ENCODE results near the gene ATP1A3.
"Not testable (repeated sequence)": the region's sequence is repeated elsewhere in the genome, so short reads cannot be mapped to it uniquely, and the experiment has no call there.

Gene ATP1A3

DNA sequence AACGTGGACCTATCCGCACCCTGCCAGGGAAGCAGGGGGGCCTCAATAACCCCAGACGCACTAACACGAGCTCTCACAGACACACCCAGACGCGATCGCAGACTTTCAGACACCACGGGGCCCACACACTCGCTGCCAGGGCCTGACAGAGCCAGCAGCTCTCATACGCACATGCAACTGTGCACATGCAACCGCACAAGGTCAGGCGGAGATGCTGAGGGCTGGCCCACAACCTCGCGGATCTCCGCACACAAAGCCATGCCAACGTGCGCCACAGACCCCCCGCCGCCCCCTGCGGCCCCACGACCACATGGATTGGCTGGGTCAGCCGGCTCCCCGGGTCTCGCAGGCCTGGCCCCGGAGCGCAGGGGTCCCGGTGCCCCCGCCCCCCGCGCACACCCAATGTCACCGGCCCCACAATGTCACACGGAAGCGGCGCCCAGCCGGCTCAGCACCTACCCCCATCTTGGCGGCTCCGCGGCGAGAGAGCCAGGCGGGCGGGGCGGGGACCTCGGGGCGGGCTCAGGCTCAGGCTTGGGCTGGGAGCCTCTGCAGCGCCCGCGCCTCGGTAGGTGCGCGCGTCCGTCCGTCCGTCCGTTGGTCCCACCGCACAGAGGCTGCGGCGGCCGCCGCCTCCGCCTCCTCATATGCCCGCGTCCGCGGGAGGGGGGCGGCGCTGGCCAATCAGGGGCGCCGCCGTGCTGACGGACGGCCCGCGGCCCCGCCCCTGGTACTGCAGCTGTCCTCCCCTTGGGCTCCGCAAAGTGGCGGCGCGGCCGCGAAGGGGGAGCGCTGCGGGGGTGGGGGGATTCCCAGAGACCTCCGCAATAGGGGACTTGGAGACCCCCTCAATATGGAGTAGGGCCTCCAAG, at the start of gene ATP1A3:
Gene ATP1A3 (minus strand): TSS at position 619 of the 872 bp plus-strand sequence. CDS start 154 bp downstream, at position 465.
- peak; percentile 60 to 74 for DNase-seq

DNA sequence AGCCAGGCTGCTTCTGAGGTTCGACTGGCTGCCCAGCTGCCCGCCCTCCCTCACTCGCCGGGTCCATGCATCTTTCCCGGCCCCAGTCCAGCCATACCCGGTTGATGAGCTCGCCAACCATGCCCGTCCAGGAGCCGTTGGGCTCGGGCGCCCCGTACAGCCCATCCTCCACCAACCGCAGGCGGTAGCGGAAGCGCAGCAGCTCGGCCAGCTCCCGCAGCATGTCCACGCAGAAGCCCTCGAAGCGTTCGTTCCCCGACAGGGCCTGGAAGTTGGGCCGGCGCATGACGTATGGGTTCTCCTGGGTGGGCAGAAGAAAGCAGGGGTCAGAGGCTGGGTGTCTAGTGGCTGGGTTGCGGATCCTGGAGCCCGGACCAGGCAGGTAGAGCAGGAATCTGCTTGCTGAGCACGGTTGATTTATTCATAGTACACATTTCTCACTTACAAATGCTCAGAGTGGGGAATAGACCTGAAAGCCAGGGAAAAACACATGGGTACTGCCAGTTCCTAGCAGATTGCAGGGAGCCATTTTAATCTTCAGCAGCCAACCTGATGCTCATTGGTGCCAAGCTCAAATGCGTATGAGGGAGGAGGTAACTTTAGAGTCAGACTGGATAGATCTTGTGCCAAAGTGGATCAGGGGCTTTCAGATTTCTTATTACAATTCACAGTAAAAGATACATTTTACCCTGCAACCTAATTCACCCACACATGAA, 48.6 kb upstream of the ATP1A3 start:
- DNase-seq: no peak

DNA sequence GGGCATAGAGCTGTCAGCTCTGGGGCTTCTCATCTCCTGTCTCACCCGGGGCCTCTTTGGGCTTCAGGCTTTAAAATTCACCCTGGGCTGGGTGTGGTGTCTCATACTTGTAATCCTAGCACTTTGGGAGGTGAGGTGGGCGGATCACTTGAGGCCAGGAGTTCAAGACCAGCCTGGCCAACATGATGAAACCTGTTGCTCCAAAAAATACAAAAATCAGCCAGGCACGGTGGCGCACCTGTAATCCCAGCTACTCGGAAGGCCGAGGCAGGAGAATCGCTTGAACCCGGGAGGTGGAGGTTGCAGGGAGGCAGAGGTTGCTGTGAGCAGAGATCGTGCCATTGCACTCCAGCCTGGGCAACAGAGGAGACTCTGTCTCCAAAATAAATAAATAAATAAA, 46.5 kb upstream of the ATP1A3 start:
- not testable (repeated sequence) for DNase-seq

DNA sequence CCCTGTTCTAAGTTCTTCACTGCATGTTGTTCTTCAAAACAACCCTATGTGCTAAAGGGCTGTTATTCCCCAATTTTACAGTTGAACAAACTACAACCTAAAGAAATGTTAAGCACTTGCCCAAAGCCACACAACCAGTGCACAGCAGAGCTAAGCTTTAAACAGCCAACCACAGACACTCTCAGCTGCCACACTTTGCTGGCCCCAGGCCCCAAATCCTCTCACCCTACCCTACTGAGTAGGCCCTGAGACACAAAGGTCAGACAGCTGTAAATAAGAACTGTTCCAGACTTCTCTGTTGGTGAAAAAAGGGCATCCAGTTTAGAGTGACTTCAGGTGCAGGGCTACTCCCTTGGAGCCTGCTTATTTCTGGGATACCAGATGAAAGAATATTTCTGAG, 46.0 kb upstream of the ATP1A3 start:
- no peak for DNase-seq

DNA sequence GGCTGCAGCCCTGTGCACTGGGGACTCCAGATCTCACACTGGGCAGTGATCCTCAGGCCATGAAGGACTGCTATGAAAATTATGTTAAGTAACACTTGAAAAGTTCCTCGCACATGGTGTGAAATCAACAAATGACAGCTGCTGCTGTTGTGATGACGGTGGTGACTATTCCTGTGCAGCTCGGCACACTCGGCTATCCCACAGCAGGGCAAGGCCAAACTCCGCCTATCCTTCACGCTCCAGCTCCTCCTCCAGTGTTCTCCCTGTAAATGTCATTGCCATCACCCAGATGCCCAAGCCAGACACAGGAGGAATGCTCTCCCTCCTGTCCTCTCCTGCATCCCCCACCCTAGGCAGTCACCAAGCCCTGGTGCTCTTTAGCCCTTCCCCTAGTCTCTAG, 44.6 kb upstream of the ATP1A3 start:
- no peak for DNase-seq

DNA sequence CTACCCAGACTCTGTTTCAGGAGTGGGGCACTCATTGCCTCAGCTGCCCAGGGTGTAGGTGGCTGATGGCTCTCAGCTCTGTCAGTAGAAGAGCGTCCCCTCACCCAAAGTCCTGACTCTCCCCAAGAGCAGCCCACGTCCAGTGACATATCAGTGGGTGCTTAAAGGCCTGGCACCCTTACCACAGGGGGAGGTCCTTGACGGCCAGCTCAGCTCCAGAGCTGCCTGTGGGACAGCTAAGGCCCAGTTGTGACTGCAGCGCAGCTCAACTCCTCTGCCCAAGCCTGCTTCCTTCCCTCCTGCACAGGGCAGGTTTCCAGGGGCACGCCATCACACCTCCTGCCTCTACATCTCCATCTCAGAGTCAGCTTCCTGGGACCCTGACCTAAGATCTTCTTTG, 43.6 kb upstream of the ATP1A3 start:
- no peak for DNase-seq

DNA sequence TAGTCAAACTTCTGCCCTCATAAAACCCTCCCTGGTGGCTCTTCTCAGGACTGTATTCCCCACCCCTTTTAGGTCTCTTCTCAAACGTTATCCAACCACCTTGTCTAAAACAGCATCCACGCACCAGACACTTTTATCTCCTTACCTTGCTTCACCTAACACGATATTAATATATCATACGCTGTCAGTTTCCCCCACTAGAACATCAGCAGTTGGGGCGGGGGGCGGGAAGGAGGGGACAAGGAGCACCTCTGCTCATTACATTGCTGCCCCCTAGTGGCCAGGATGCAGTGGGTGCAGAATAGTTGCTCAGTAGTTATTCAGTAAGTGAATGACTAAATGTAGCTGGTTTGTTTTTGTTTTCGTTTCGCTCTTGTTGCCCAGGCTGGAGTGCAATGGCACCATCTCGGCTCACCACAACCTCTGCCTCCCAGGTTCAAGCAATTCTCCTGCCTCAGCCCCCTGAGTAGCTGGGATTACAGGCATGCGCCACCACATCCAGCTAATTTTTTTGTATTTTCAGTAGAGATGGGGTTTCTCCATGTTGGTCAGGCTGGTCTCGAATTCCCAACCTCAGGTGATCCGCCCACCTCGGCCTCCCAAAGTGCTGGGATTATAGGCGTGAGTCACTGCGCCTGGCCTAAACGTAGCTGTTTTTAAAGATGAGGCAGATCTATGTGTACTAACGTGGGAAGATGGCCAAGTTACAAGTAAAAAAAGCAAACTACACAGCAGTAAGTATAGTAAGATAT, 40.8 kb upstream of the ATP1A3 start:
- peak; percentile 58 to 75 for DNase-seq

DNA sequence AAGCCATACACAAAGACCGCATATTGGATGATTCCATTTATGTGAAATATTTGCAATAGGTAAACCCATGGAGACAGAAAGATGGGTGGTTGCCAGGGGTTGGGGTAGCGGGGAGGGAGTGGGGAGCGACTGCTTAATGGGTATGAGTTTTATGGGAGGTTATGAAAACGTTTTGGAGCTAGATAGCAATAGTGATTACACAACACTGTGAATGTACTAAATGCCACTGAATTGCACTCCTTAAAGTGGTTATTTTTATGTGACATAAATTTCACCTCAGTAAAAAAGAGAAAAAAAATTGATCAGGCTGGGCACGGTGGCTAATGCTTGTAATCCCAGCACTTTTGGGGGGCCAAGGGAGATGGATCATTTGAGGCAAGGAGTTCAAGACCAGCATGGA, 39.4 kb upstream of the ATP1A3 start:
- no peak for DNase-seq

DNA sequence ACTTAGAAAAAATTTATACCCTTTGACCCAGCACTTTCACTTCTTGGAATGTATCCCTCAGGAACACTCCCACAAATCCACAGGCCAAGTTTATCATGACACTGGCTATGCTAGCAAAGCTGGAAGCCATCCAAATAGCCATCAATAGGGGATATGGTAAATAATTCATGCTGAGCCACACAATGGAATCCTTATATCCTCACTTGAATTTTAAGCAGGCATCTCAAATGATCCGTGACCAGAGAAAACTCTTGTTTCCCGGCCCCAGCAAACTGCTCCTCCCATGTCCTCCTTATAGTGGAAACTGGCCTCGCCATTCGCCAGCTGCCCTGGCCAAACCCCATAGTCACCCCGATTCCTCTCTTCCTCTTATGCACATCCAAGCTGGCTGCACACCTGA, 38.4 kb upstream of the ATP1A3 start:
- DNase-seq: no peak

DNA sequence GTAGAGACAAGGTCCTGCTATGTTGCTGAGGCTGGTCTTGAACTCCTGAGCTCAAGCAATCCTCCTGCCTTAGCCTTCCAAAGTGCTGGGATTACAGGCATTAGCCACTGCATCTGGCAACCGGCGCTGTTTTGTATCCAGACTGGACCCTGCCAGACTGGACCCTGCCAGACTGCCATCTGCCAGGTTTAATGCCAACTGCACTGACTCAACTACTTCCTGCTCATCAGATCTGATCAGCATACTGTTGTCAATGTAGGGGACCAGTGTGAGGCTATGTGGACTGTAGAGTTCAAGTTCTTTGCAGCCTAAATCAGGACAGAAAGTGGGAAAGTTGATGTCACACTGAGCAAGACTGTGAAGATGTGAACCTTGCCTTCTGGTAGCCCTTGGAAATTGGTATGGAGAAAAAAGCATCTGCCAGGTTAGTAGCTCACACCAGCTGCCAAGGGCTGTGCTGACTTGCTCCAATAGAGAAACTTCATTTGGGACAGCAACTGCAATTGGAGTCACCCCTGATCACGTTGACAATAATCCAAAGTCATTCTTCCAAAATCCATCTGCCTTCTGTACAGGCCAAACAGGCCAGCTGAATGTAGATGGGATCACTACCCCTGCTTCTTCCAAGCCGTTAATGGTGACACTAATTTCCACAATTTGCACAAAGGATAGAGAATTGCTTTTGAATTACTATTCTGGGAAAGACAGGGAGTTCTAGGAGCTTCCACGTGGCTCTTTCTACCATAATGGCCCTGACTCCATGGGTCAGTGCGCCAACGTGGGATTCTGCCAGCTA, 36.8 kb upstream of the ATP1A3 start:
- no peak for DNase-seq

DNA sequence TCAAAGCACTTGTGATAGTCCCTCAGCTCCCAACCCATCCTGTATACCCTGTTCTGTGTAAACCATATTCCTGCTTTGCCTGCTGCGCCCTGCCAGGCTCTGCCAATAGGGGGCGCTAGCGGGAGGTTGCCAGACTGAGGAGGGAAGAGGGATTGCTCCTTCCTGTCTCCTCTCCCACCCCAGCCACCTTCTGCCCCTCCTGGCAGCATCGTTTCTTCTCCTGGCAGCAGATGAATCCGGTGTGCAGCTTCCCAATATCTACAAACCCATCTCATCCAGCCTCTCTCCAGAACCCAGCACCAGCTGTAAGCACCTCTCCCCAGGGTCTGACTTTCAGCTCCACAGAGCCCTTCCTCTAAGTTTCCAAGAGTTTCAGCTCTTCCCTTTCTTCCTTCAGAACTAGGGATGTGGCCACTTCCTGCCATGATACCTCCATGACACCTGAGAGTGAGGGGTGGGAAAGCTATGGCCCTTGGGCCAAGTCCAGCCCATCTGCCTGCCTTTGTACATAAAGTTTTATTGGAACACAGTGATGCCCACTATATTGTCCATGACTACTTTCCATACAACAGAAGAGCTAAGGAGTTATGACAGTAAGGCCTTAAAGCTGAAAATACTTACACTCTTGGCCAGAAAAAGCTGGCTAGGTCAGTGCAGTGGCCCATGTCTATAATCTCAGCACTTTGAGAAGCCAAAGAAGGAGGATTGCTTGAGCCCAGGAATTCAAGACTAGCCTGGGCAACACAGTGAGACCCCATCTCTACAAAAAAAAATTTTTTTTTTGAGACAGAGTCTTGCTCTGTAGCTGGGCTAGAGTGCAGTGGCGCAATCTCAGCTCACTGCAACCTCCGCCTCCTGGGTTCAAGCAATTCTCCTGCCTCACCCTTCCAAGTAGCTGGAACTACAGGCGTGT, 34.5 kb upstream of the ATP1A3 start:
- DNase-seq: peak in 1 of 2 donors; percentile 16

DNA sequence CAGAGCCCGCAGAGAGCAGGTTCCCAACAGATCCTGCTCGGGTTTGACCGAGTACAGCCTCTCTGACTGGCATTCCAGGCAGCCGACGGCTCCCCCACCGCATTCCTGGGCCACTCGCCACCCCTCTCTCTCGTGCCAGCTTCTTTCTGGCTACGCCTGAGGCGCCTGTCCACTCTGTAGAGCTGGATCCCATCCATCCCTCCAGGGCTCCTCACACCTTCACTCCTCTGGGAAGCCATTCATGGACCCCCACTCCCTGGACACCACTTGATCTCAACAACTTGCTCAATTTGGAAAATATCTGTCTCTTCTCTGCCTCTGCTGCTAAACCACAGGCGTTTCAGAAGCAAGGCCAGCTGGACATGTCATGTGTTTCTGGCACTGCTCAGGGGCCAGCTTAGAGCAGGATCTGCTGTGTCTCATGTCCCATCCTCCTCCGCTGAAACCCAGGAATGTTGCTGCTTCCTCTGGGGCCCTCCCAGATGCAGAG, 30.6 kb upstream of the ATP1A3 start:
- no peak for DNase-seq

DNA sequence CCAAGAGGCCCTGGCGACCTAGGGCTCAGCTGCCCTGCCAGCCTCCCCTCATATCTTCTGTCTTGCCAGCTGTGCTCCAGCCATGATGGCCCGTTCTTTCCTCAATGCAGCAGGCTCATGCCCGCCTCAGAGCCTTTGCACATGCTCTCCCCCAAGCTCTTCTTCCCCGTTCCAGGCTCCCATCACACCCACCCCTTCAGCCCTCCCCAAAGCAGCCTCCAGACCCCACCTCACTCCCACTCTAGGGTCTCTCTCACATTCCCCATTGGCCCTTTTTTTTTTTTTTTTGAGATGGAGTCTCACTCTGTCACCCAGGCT, 29.9 kb upstream of the ATP1A3 start:
- no peak for DNase-seq

DNA sequence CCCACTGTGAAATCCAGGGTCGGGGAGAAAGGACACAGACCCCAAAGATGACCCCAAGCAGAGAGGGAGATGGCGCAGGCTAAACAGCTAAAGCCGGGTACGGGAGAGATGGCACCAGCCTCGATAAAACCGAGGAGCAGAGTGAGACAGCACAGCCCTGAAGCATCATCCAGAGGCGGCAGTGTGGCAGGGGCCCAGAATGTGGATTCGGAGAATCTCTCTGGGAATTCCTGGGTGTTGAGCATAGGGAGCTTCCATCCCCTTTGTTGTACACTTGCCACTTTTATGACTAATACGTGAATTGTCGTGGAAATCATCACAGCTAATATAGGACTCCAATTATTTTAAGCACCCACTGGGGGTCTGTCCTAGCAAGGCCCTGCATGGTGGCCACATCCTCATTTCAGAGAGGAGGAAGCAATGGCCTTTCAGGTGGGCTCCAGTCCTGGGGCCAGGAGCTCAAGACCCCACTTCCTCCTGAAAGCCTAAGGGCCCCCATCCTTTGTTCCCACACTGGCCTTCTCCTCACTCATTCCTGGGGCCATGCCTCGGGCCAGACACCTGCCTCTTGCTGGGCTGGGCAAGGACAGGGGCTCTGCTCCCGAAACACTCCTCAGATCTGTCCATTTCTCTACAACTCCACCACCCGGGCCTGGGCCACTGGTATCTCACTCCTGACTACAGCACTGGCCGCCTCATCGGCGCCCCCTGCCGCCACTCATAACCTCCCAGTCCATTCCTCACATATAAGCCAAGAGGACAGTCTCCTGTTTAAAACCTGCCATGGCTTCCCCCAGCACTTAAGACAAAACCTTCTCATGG, 29.3 kb upstream of the ATP1A3 start:
- DNase-seq: peak in 1 of 2 donors; percentile 5

DNA sequence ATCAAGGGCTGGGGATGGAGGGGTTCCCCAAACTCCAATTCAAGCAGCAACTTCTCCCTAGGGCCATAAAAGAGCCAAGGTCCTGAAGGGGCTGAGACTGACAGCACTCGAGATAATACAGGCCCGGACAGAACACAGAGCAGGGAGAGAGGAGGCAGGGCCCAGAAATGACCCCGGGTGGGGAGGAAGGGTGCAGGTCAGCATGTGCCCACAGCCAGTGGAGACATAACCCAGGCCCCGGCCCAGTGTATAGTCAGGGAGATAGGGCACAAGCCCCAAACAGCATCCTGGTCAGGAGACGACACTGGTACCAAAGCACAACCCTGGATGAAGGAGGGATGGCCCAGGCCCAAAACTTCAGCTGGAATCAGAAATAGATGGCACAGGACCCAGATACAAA, 28.6 kb upstream of the ATP1A3 start:
- DNase-seq: no peak

DNA sequence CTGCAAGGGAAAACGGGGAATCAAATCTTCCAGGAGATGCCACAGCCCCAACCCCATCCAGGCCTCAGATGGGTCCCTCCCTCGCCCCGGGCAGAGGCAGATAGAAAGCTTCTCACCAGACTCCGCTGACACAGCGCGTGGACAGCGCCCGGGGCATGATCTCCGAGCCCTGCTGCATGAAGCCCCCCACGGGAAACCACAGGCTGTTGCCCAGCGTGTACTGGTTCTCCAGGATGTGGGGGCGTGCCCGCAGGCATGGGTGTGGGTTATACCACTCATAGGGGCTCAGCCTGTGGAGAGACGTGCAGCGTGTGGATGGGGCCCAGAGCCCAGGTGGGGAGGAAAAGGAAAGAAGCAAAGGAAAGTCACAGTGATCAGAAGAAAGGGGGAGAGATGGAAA, 27.2 kb upstream of the ATP1A3 start:
- DNase-seq: no peak

DNA sequence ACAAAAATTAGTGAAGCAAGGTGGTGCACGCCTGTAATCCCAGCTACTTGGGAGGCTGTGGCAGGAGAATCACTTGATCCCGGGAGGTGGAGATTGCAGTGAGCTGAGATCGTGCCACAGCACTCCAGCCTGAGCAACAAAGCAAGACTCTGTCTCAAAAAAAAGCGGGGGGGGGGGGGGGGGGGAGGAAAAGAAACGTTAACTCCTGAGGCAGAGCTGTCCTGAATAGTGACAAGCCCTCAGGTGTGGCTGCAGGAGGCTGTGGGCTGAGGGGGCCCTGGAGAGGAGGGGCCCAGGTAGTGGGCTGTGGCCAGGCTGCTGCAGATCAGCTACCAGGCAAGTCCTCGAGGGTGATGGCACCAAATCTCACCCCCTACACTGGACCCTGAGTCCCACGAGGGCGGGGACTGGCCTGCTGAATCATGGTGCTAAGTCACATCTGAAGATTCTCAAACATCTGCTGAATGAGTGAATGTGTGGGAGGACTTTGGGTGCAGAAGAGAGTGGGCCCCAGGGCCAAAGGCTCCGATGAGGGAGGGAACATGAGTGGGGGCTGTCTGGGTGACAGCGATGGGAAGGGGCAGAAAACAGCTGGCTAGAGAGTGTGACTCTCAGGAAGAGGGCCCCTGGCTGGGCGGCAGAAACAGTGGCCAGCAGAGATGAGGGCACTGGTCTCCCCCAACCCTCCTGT, 24.6 kb upstream of the ATP1A3 start:
- no peak for DNase-seq

DNA sequence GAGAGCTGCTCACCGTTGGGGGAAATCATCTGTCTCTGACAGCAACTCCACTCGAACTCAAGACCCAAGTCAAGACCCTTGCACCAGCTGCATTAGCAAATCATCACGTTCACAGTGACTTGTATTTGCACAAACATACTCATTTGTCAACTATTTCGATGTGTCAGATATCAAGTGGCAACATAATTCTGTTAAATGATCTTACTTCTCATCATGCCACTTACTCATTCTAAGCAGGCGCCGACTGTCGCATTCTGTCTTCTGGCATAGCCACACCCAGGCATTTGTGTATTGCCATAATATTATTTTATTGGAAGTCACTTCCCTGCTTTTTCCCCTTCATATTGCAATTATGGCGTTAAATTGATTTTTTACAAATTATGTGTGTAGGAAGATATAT, 23.0 kb upstream of the ATP1A3 start:
- no peak for DNase-seq

DNA sequence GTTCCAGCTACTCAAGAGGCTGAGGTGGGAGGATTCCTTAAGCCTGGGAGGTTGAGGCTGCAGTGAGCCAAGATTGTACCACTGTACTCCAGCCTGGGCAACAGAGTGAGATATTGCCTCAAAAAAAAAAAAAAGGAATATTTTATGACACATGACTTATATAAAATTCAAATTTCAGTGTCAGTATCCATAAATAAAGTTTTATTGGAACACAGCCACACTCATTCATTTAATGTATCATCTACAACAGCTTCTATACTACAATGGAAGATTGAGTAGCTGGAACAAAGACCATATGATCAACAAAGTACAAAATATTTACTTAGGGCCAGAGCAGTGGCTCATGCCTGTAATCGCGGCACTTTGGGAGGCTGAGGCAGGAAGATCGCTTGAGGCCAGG, 18.7 kb upstream of the ATP1A3 start:
- not testable (repeated sequence) for DNase-seq

Measured in CD4-positive, alpha-beta T cell treated with Interferon alpha-2 for 1 hour (primary cell).